ENCODE measurements around the gene RBFOX1. TPM values are rescaled to one million over a fixed set of nuclear protein-coding genes. Genes with fewer than 3 reads are reported as not detected.

Gene RBFOX1
- polyA plus RNA-seq, 1 experiment = not detected

- CTCF ChIA-PET = no interaction called here
- POLR2A ChIA-PET = no interaction called here
These were observed 10.6 kb downstream of the RBFOX1 start for GRCh38 chr16:7343243-7343642.

DNA sequence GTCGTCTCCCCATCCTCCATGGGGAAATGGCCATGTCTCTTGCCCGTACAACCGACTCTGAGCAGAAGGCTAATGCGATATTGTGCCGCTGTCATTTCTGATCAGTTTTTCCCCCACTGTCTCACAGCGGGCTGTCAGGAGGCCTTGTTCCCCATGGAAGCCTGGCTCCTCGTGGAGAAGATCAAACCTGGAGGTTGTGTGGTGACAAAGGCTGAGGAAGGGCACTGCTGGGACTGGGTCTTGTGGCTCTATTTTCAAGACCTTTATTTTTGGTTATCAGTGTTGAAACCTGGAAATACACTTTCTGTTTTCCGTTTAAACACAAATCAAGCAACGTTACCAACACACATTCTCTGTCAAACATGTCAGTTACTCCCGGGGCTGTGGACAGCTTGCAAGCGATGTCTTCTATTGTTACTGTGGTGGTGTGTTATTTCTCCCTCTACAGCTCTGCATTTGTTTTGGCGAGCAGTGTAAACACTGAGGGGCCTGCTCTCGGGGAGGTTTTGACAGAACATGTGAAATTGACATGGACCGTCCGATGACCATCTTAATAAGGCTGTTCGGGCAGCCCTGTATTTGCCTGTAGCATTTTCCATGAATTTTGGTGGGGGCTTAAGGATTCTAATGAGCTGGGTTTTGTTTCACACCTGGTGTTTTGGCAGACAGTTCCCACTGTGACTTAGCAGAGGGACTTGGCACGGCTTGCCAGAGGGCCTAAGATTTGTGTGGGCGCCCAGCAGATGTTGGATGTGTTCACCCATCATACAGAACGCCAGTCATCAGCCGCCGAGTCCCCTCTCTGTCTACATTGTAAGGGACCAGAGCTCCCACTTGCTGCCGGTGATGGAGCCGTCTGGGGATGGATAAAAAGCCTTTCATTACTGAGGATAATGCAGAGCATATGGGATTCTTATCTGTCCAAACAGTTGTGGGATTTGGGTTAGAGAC lies 12.5 kb downstream of the RBFOX1 start:
- DNase-seq (ENCODE audit: low read depth, low spot score) = no peak
- Histone ChIP-seq H3K4me3 (ENCODE audit: low read depth, low read length) (no peak overlapping the region), H3K27me3 (ENCODE audit: control insufficient read depth, insufficient read depth, low read length) (no peaks in the 10 kb centered on the region), H3K9me3 (ENCODE audit: control insufficient read depth, insufficient read depth, low read length) (peaks cover 36% of the 10 kb centered on the region), H3K27ac (ENCODE audit: low read depth, low read length) (no peak overlapping the region)
- ChIA-PET POLR2A (no interaction called here), CTCF (no interaction called here)
- TF ChIP-seq, protein P1, sequence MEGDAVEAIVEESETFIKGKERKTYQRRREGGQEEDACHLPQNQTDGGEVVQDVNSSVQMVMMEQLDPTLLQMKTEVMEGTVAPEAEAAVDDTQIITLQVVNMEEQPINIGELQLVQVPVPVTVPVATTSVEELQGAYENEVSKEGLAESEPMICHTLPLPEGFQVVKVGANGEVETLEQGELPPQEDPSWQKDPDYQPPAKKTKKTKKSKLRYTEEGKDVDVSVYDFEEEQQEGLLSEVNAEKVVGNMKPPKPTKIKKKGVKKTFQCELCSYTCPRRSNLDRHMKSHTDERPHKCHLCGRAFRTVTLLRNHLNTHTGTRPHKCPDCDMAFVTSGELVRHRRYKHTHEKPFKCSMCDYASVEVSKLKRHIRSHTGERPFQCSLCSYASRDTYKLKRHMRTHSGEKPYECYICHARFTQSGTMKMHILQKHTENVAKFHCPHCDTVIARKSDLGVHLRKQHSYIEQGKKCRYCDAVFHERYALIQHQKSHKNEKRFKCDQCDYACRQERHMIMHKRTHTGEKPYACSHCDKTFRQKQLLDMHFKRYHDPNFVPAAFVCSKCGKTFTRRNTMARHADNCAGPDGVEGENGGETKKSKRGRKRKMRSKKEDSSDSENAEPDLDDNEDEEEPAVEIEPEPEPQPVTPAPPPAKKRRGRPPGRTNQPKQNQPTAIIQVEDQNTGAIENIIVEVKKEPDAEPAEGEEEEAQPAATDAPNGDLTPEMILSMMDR (IDR thresholded peaks at IDR 0.05; ENCODE audit: low read depth, low read length) = no peak

More at GRCh38 chr16:7343243-7343642, 10.6 kb downstream of the RBFOX1 start:
- Histone ChIP-seq H3K4me3 (ENCODE audit: low read depth, low read length) (no peak overlapping the region), H3K27ac (ENCODE audit: low read depth, low read length) (no peak overlapping the region), H3K9me3 (ENCODE audit: control insufficient read depth, insufficient read depth, low read length) (peaks cover 33% of the 10 kb centered on the region), H3K27me3 (ENCODE audit: control insufficient read depth, insufficient read depth, low read length) (no peaks in the 10 kb centered on the region)
- no peak for DNase-seq (ENCODE audit: low read depth, low spot score)
- TF ChIP-seq, protein P1 (IDR thresholded peaks at IDR 0.05; ENCODE audit: low read depth, low read length) = no peak

- CTCF ChIA-PET = no interaction called here
- Histone ChIP-seq H3K27me3 (ENCODE audit: control insufficient read depth, insufficient read depth, low read length) (no peaks in the 10 kb centered on the region), H3K27ac (ENCODE audit: low read depth, low read length) (no peak overlapping the region), H3K9me3 (ENCODE audit: control insufficient read depth, insufficient read depth, low read length) (peaks cover 18% of the 10 kb centered on the region; the same call in 1 of the 2 replicates), H3K4me3 (ENCODE audit: low read depth, low read length) (no peak overlapping the region)
- POLR2A ChIA-PET = no interaction called here
- no peak for DNase-seq (ENCODE audit: low read depth, low spot score)
- TF ChIP-seq, protein P1 (IDR thresholded peaks at IDR 0.05; ENCODE audit: low read depth, low read length) = no peak
These were observed 18.2 kb downstream of the RBFOX1 start for GRCh38 chr16:7350806-7351205.

DNA sequence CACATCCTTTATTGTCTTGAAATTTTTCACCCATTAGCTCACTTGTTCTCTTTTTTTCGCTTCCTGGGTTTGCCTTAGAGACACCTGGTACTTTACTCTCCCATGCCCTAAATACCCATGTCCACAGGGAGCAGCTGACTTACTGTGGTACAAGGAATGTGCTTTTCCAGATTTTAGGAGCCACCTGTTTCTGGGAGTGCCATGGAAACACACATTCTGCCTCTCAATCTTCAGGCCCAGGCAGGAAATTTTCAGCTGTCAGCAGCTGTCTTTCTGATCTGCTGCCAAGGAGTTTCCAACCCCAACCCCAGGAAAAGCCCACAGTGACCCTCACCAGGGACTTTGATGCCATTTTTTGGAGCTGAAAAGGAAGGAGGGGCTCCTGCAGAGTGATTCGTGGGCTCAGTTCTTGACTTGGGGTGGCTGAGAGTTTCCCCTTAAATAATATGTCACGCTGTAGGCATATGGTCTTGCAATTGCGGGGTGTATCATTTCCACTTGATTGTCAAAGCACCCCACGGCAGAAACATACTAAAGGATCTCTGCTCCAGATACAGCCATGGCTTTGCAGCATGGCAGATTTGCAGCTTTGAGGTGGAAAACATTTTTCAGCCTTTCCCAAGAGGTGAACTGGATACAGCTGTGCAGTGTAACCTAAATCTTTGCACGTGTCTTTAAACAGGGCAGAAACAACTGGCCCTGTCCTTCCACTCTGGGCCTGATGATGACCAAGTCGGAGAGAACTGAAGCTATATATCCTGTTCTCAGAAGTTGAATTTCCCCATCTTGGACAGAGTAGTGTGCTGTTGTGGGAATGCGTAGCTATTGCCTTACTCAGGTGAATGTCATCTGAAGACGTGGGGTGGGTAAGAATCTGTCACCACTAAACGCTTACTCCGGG lies 19.2 kb downstream of the RBFOX1 start:
- no peaks in the 10 kb centered on the region for H3K27me3 ChIP-seq (ENCODE audit: control insufficient read depth, insufficient read depth, low read length)
- peaks cover 21% of the 10 kb centered on the region for H3K9me3 ChIP-seq (ENCODE audit: control insufficient read depth, insufficient read depth, low read length)
- TF ChIP-seq, protein P1 (IDR thresholded peaks at IDR 0.05; ENCODE audit: low read depth, low read length) = no peak
- DNase-seq (ENCODE audit: low read depth, low spot score) = no peak
- H3K27ac ChIP-seq (ENCODE audit: low read depth, low read length) = no peak overlapping the region
- no peak overlapping the region for H3K4me3 ChIP-seq (ENCODE audit: low read depth, low read length)
- CTCF ChIA-PET = no interaction called here
- POLR2A ChIA-PET = no interaction called here
